ENCODE results near the gene ALX4.

- TF ChIP-seq CTCF (IDR thresholded peaks at IDR 0.05): no peak
- no peak for TF ChIP-seq POLR2A (IDR thresholded peaks at IDR 0.05)
Observed at GRCh38 chr11:44334356-44335004, 24.5 kb upstream of the ALX4 start.
